H1 (cell line): ENCODE measurements around the gene DCTPP1. TPM values are rescaled to one million over a fixed set of nuclear protein-coding genes. Genes with fewer than 3 reads are reported as not detected.
A peak's percentile ranks its signal among the peaks of the same experiment; 100 is the strongest.

Experiments used
- BACH1 ChIP-seq: IDR thresholded peaks from 2 replicates; pipeline ENCODE4 v1.6.1; 2012; ENCODE audit warnings: low read length, improper control_type of control experiment
- BRCA1 ChIP-seq: IDR thresholded peaks from 2 replicates; pipeline ENCODE4 v1.6.1; 2012; ENCODE audit warnings: low read depth, low read length, improper control_type of control experiment
- CBX5 ChIP-seq: fragments of 300-800, 300-1000 bp; sonication (generic); IDR thresholded peaks from 2 replicates; pipeline ENCODE4 v1.7.1; 2016; ENCODE audit warnings: antibody characterized with exemption, low read length, low read depth
- CEBPB ChIP-seq: IDR thresholded peaks from 2 replicates; pipeline ENCODE4 v1.6.1; 2012; ENCODE audit warnings: low read depth, low read length
- CREB1 ChIP-seq: IDR thresholded peaks from 2 replicates; pipeline ENCODE4 v1.6.1; 2012; ENCODE audit warnings: inconsistent platforms
- EGR1 ChIP-seq: IDR thresholded peaks from 2 replicates; pipeline ENCODE4 v1.6.1; 2011; ENCODE audit warnings: low read depth, low read length, borderline replicate concordance
- FOSL1 ChIP-seq: IDR thresholded peaks from 2 replicates; pipeline ENCODE4 v1.6.1; 2011; ENCODE audit warnings: mild to moderate bottlenecking, low read depth, low read length, moderate library complexity; ENCODE audit not compliant: insufficient read depth
- GABPA ChIP-seq: IDR thresholded peaks from 2 replicates; pipeline ENCODE4 v1.6.1; 2011; ENCODE audit warnings: mild to moderate bottlenecking, low read length, moderate library complexity, borderline replicate concordance; ENCODE audit not compliant: insufficient read depth
- GTF2F1 ChIP-seq: IDR thresholded peaks from 2 replicates; pipeline ENCODE4 v1.6.1; 2012; ENCODE audit warnings: low read depth, low read length, improper control_type of control experiment, borderline replicate concordance
- HDAC2 ChIP-seq, 2 experiments: fragments of 300-600 bp in 1 of 2; sonication (generic) in 1 of 2; IDR thresholded peaks; 2 replicates each; pipeline ENCODE4 v1.6.1; 2011 to 2012; ENCODE audit warnings: low read depth in 2 of 2, low read length in 2 of 2, mild to moderate bottlenecking in 2 of 2, moderate library complexity in 2 of 2, borderline replicate concordance in 1 of 2, inconsistent platforms in 1 of 2
- JUN ChIP-seq: IDR thresholded peaks from 2 replicates; pipeline ENCODE4 v1.6.1; 2011; ENCODE audit warnings: low read depth, mild to moderate bottlenecking, improper control_type of control experiment, low read length
- KDM4A ChIP-seq: IDR thresholded peaks from one replicate; pipeline ENCODE4 v1.7.1; 2012; ENCODE audit warnings: low read depth, mild to moderate bottlenecking, moderate library complexity, low read length, inconsistent platforms; ENCODE audit not compliant: severe bottlenecking
- KDM5A ChIP-seq: fragments of 200-600 bp; IDR thresholded peaks from 2 replicates; pipeline ENCODE4 v1.7.1; 2012; ENCODE audit warnings: mild to moderate bottlenecking, low read length, inconsistent platforms, mixed read lengths
- POLR2A ChIP-seq, 2 experiments: IDR thresholded peaks; 1 replicate in 1 of 2; 2 replicates in 1 of 2; pipeline ENCODE4 v1.6.1; 2011; ENCODE audit warnings: low read depth in 2 of 2, low read length in 2 of 2, mild to moderate bottlenecking in 2 of 2; ENCODE audit errors: control extremely low read depth in 1 of 2
- POLR2AphosphoS5 ChIP-seq: IDR thresholded peaks from 2 replicates; pipeline ENCODE4 v1.6.1; 2011; ENCODE audit warnings: low read depth, low read length
- RBBP5 ChIP-seq: IDR thresholded peaks from 2 replicates; pipeline ENCODE4 v1.7.1; 2012; ENCODE audit warnings: low read depth, mild to moderate bottlenecking, inconsistent platforms, low read length, moderate library complexity, borderline replicate concordance
- RNF2 ChIP-seq: fragments of 200-900, 300-1000 bp; sonication (generic); IDR thresholded peaks from 2 replicates; pipeline ENCODE4 v1.7.1; 2016; ENCODE audit warnings: borderline replicate concordance, low read depth, mild to moderate bottlenecking, antibody characterized with exemption, low read length; ENCODE audit not compliant: poor library complexity, severe bottlenecking; ENCODE audit errors: missing control alignments
- SAP30 ChIP-seq: fragments of 300-600 bp; sonication (generic); IDR thresholded peaks from 2 replicates; pipeline ENCODE4 v1.7.1; 2012; ENCODE audit warnings: low read length, moderate library complexity, mild to moderate bottlenecking, inconsistent platforms; ENCODE audit not compliant: insufficient read depth, insufficient replicate concordance
- SIX5 ChIP-seq: IDR thresholded peaks from 2 replicates; pipeline ENCODE4 v1.6.1; 2011; ENCODE audit warnings: mild to moderate bottlenecking, low read depth, low read length
- SP1 ChIP-seq: IDR thresholded peaks from 2 replicates; pipeline ENCODE4 v1.6.1; 2011; ENCODE audit warnings: low read depth, low read length
- SRF ChIP-seq: IDR thresholded peaks from 2 replicates; pipeline ENCODE4 v1.6.1; 2011; ENCODE audit warnings: mild to moderate bottlenecking, low read depth, low read length, moderate library complexity
- TAF1 ChIP-seq: IDR thresholded peaks from 2 replicates; pipeline ENCODE4 v1.6.1; 2011; ENCODE audit warnings: mild to moderate bottlenecking, low read depth, low read length
- TCF12 ChIP-seq: IDR thresholded peaks from 2 replicates; pipeline ENCODE4 v1.6.1; 2011; ENCODE audit warnings: low read depth, mild to moderate bottlenecking, low read length
- TEAD4 ChIP-seq: IDR thresholded peaks from 2 replicates; pipeline ENCODE4 v1.6.1; 2012; ENCODE audit warnings: low read depth, low read length, inconsistent platforms, mixed read lengths
- polyA plus RNA-seq, 7 experiments: library from polyadenylated mRNA; depleted of rRNA in 3 of 7; stranded (reverse) in 5 of 7; unstranded in 2 of 7; fragments of >200 nt in 5 of 7; fragments of 200-250 nt in 2 of 7; gene quantifications; 1 replicate in 5 of 7; 2 replicates in 1 of 7; 4 replicates in 1 of 7; pipeline versions ENCODE4 v1.2.1 to v1.2.3, GENCODE V29; 2011 to 2013; ENCODE audit warnings: missing spikeins in 2 of 7, mixed read lengths in 2 of 7
- total RNA-seq: library from RNA; stranded (reverse); fragmentation: NEBNext Ultra II Directional; extraction: Animal tissue kit (Norgen Biotek cat#: 25700); gene quantifications from 2 replicates; pipeline ENCODE4 v1.2.1, GENCODE V29; 2021

The DCTPP1 gene
- total and polyA plus RNA-seq, 2 of the 8 experiments (the other 6 are each of a cell fraction or from before 2014, with no cell fraction given): 94.5 to 103 TPM

- no peak for TF ChIP-seq SAP30
- no peak for TF ChIP-seq FOSL1
- peak; percentile 17; the same call in 1 of the 2 replicates for TF ChIP-seq RBBP5
- TF ChIP-seq RNF2: no peak
- no peak for TF ChIP-seq JUN
- TF ChIP-seq POLR2AphosphoS5: no peak
- no peak for TF ChIP-seq SRF
- peak; percentile 82; the same call in 1 of the 2 replicates for TF ChIP-seq CEBPB
- peak; percentile 50; the same call in 1 of the 2 replicates for TF ChIP-seq GTF2F1
- TF ChIP-seq HDAC2 (IDR thresholded peaks at IDR 0.05; ENCODE audit: borderline replicate concordance in 1 of 2, low read depth in 2 of 2, low read length in 2 of 2): peak in 1 of 2 experiments; percentile 49; a peak in 2 of 4 replicates
- peak; percentile 84 for TF ChIP-seq SP1
- TF ChIP-seq TCF12: peak; percentile 28; the same call in 1 of the 2 replicates
- no peak for TF ChIP-seq BRCA1
- TF ChIP-seq BACH1: peak; percentile 86
- no peak for TF ChIP-seq KDM5A
- peak; percentile 81 for TF ChIP-seq CREB1
- no peak for TF ChIP-seq CBX5
- no peak; the same call in 1 of the 2 replicates for TF ChIP-seq GABPA
- TF ChIP-seq SIX5: no peak
- TF ChIP-seq TAF1: peak; percentile 76
- peak; percentile 94 for TF ChIP-seq KDM4A
- TF ChIP-seq TEAD4: peak; percentile 72
- no peak for TF ChIP-seq EGR1
- TF ChIP-seq POLR2A (IDR thresholded peaks at IDR 0.05; ENCODE audit: control extremely low read depth in 1 of 2, low read depth in 2 of 2, low read length in 2 of 2): peak in 1 of 2 experiments; percentile 47; a peak in 1 of 3 replicates
These were observed at the start of gene DCTPP1 (continued) for GRCh38 chr16:30429678-30430427.
